OCI-LY7 (cell line): ENCODE data around the gene KLHDC8A. TPM values are rescaled to one million over a fixed set of nuclear protein-coding genes. Genes with fewer than 3 reads are reported as not detected.

ENCODE experiments used
- BruUV-seq: library from RNA; stranded (reverse); fragments of 400-500 nt; replicated peaks from 2 replicates; lab custom pipeline; 2021; lab: Mats Ljungman, UMichigan
- CTCF ChIA-PET: fragments of 300-600 bp; sonication (Branson Sonifier 250); formaldehyde crosslinking; loops from one replicate; lab custom pipeline; 2022; ENCODE audit warnings: antibody characterized with exemption; ENCODE audit not compliant: unreplicated experiment; lab: Charles Lee
- POLR2A ChIA-PET: fragments of 300-600 bp; sonication (Branson Sonifier 250); formaldehyde crosslinking; loops from one replicate; lab custom pipeline; 2022; ENCODE audit warnings: antibody characterized with exemption; lab: Charles Lee
- DNase-seq: peaks from one replicate; pipeline ENCODE4 v3.0.0-alpha.2; 2015; ENCODE audit warnings: low spot score
- H2AFZ ChIP-seq: fragments of 200-600 bp; sonication (generic), shearing (Covaris generic); 2 replicates; pipeline ENCODE4 v1.6.1; 2014; ENCODE audit warnings: mild to moderate bottlenecking, antibody characterized with exemption, low read length, moderate library complexity
- H3K27ac ChIP-seq: fragments of 200-600 bp; sonication (generic); 2 replicates; pipeline ENCODE4 v1.5.1; 2014; ENCODE audit warnings: mixed run types, low read depth, mild to moderate bottlenecking, moderate library complexity, low read length, inconsistent platforms; ENCODE audit not compliant: poor library complexity, severe bottlenecking
- H3K36me3 ChIP-seq: fragments of 200-600 bp; sonication (generic); 2 replicates; pipeline ENCODE4 v1.6.1; 2014; ENCODE audit warnings: mild to moderate bottlenecking, antibody characterized with exemption, low read length, moderate library complexity, mixed read lengths; ENCODE audit not compliant: insufficient read depth
- H3K4me1 ChIP-seq: fragments of 200-600 bp; sonication (generic); 2 replicates; pipeline ENCODE4 v1.5.1; 2014; ENCODE audit warnings: mild to moderate bottlenecking, low read length; ENCODE audit not compliant: insufficient read depth, poor library complexity, severe bottlenecking
- H3K4me2 ChIP-seq: fragments of 200-600 bp; sonication (generic); 2 replicates; pipeline ENCODE4 v1.6.1; 2014; ENCODE audit warnings: mild to moderate bottlenecking, low read length
- H3K4me3 ChIP-seq: fragments of 200-600 bp; sonication (generic); 2 replicates; pipeline ENCODE4 v1.5.1; 2014; ENCODE audit warnings: mild to moderate bottlenecking, low read depth, low read length; ENCODE audit not compliant: poor library complexity, severe bottlenecking
- H3K79me2 ChIP-seq: fragments of 200-600 bp; sonication (generic); 2 replicates; pipeline ENCODE4 v1.6.1; 2016; ENCODE audit warnings: low read depth, mild to moderate bottlenecking, low read length, moderate library complexity, mixed read lengths; ENCODE audit not compliant: insufficient read depth
- H3K9me2 ChIP-seq: fragments of 200-600 bp; sonication (generic); 2 replicates; pipeline ENCODE4 v1.6.1; 2016; ENCODE audit warnings: mild to moderate bottlenecking, low read length, mixed read lengths; ENCODE audit not compliant: insufficient read depth
- H3K9me3 ChIP-seq: fragments of 200-600 bp; sonication (generic); 2 replicates; pipeline ENCODE4 v1.6.1; 2014; ENCODE audit warnings: mild to moderate bottlenecking, mixed run types, low read length, mixed read lengths
- H4K20me1 ChIP-seq: fragments of 200-600 bp; sonication (generic); 2 replicates; pipeline ENCODE4 v1.6.1; 2014; ENCODE audit warnings: mild to moderate bottlenecking, antibody characterized with exemption, low read length, moderate library complexity, mixed read lengths; ENCODE audit not compliant: insufficient read depth
- CTCF ChIP-seq: fragments of 200-600 bp; sonication (generic); conservative IDR thresholded peaks from 2 replicates; pipeline ENCODE4 v1.5.1; 2014; ENCODE audit warnings: mild to moderate bottlenecking, antibody characterized with exemption, low read length, moderate library complexity, mixed read lengths
- EZH2phosphoT487 ChIP-seq: fragments of 200-600 bp; sonication (generic); IDR thresholded peaks from 2 replicates; pipeline ENCODE4 v1.6.1; 2018; ENCODE audit warnings: low read depth, borderline replicate concordance, mild to moderate bottlenecking, mixed run types, antibody characterized with exemption, low read length, moderate library complexity, mixed read lengths
- intact Hi-C: fragments of 100-400 bp; cut with micrococcal nuclease; formaldehyde crosslinking; loops from one replicate; pipeline ENCODE4 v1.10.0; 2022; ENCODE audit not compliant: unreplicated experiment
- total RNA-seq, 2 experiments: library from RNA; depleted of rRNA in 1 of 2; stranded (reverse); fragments of >200 nt in 1 of 2; shearing (Covaris generic) in 1 of 2; gene quantifications; 2 replicates each; pipeline ENCODE4 v1.2.3, GENCODE V29; 2014 to 2022

KLHDC8A gene
- total RNA-seq, 2 experiments from 2014 or later = not detected

- intact Hi-C loops = loop anchor here (1.0 to 2.0 kb wide), 4 partner anchors 10 to 19 kb away; partner anchors contain the start of gene NUAK2
- POLR2A ChIA-PET = interaction anchor here (0.5 to 6.7 kb wide), 6 partner anchors 8 to 506 kb away, joined by 3 to 68 read pairs (median 6); no protein-coding TSS in a partner anchor
Observed at GRCh38 chr1:205301205-205301821, 55.4 kb downstream of the KLHDC8A start.

GRCh38 chr1:205300149-205300548 lies 56.6 kb downstream of the KLHDC8A start:
- BruUV-seq = no TSS peak
- no peak for DNase-seq
- H3K27ac ChIP-seq = peak overlapping the region; percentile 89
- no peaks in the 10 kb centered on the region for H3K9me2 ChIP-seq
- peak overlapping the region; percentile 82 for H3K4me2 ChIP-seq
- H3K36me3 ChIP-seq = peaks cover 31% of the 10 kb centered on the region
- peak overlapping the region; percentile 71; the same call in 1 of the 2 replicates for H2AFZ ChIP-seq
- peak overlapping the region; percentile 48 for H3K4me3 ChIP-seq
- intact Hi-C loops = loop anchor here (2.0 kb wide), 2 partner anchors 15 to 21 kb away; partner anchors contain the start of gene NUAK2
- H3K9me3 ChIP-seq = no peaks in the 10 kb centered on the region
- ChIA-PET CTCF (interaction anchor here (1.0 to 1.6 kb wide), 2 partner anchors 15 to 25 kb away, joined by 4 to 5 read pairs; no protein-coding TSS in a partner anchor), POLR2A (interaction anchor here (0.6 to 6.7 kb wide), 7 partner anchors 8 to 129 kb away, joined by 3 to 68 read pairs (median 4); no protein-coding TSS in a partner anchor)
- no peaks in the 10 kb centered on the region for H3K79me2 ChIP-seq
- H3K4me1 ChIP-seq = peaks cover 62% of the 10 kb centered on the region
- H4K20me1 ChIP-seq = no peaks in the 10 kb centered on the region
- TF ChIP-seq CTCF (no peak), EZH2phosphoT487 (no peak)

More at GRCh38 chr1:205301205-205301821, 55.4 kb downstream of the KLHDC8A start:
- Histone ChIP-seq H3K4me1 (peaks cover 52% of the 10 kb centered on the region), H3K4me3 (peak overlapping the region; percentile 48), H3K27ac (peak overlapping the region; percentile 89), H3K9me2 (no peaks in the 10 kb centered on the region), H3K4me2 (peak overlapping the region; percentile 82), H3K79me2 (no peaks in the 10 kb centered on the region), H2AFZ (peak overlapping the region; percentile 15; the same call in 1 of the 2 replicates), H3K9me3 (no peaks in the 10 kb centered on the region), H3K36me3 (peaks cover 39% of the 10 kb centered on the region), H4K20me1 (no peaks in the 10 kb centered on the region)
- DNase-seq = peak; percentile 92
- no TSS peak for BruUV-seq
- TF ChIP-seq EZH2phosphoT487 (no peak), CTCF (no peak)
- CTCF ChIA-PET = interaction anchor here (0.6 to 1.6 kb wide), 6 partner anchors 13 to 41 kb away, joined by 3 to 8 read pairs (median 4); no protein-coding TSS in a partner anchor
